Upper lobe of left lung (tissue), 6 donors: ENCODE measurements around the gene COQ5. TPM values are rescaled to one million over a fixed set of nuclear protein-coding genes. Genes with fewer than 3 reads are reported as not detected.

ENCODE experiments used
- ATAC-seq, 2 donors: fragments of 200-7000 bp; cut with Tn5 transposase; one replicate each; pipeline ENCODE4 v1.9.1; 2022; ENCODE audit warnings: mild to moderate bottlenecking in 2 of 2, moderate library complexity in 2 of 2; ENCODE audit not compliant: low FRiP score in 2 of 2
- DNase-seq, 2 donors: peaks; one replicate each; pipeline ENCODE4 v3.0.0-alpha.2; 2019 to 2020
- H3K27ac ChIP-seq, 4 donors: fragments of 200-600 bp; sonication (generic); one replicate each; pipeline ENCODE4 v1.5.1; 2016 to 2019
- H3K27me3 ChIP-seq, 4 donors: fragments of 200-600 bp; sonication (generic); one replicate each; pipeline ENCODE4 v1.5.1; 2017 to 2019
- H3K36me3 ChIP-seq, 4 donors: fragments of 200-600 bp; sonication (generic); one replicate each; pipeline ENCODE4 v1.5.1; 2016 to 2019
- H3K4me1 ChIP-seq, 4 donors: fragments of 200-600 bp; sonication (generic); one replicate each; pipeline ENCODE4 v1.5.1; 2018 to 2019
- H3K4me3 ChIP-seq, 4 donors: fragments of 200-600 bp; sonication (generic); one replicate each; pipeline ENCODE4 v1.5.1; 2017 to 2019; ENCODE audit warnings: mild to moderate bottlenecking in 2 of 4, moderate library complexity in 1 of 4
- H3K9me3 ChIP-seq, 4 donors: fragments of 200-600 bp; sonication (generic); one replicate each; pipeline ENCODE4 v1.5.1; 2018 to 2019
- EP300 ChIP-seq, 4 donors: sonication (generic); formaldehyde crosslinking; IDR thresholded peaks; one replicate each; pipeline ENCODE4 v1.5.1; 2017; ENCODE audit warnings: antibody characterized with exemption in 4 of 4, control low read depth in 2 of 4
- POLR2A ChIP-seq, 4 donors: fragments of 450-650 bp; IDR thresholded peaks; one replicate each; pipeline ENCODE4 v1.5.1; 2016 to 2017; ENCODE audit warnings: antibody characterized with exemption in 4 of 4, mild to moderate bottlenecking in 2 of 4
- POLR2AphosphoS5 ChIP-seq, 2 donors: sonication (generic); formaldehyde crosslinking; IDR thresholded peaks; one replicate each; pipeline ENCODE4 v1.5.1; 2017; ENCODE audit warnings: antibody characterized with exemption in 2 of 2
- WGBS, 2 donors: methylation state at CpG; one replicate each; pipeline ENCODE4 v1.1.5; 2017 to 2018; 5-methylcytosine and 5-hydroxymethylcytosine counted together
- total RNA-seq, 6 donors: library from RNA; depleted of rRNA in 4 of 6; stranded (reverse); fragments of >200 nt in 4 of 6; gene quantifications; one replicate each; pipeline versions ENCODE4 v1.1.0 to v1.2.1, GENCODE V29; 2016 to 2021
- TF ChIP-seq, protein P1 (sequence below), 6 experiments: fragments of 450-650 bp in 4 of 6; fragments of 200-600 bp in 2 of 6; sonication (generic) in 2 of 6; IDR thresholded peaks; one replicate each; pipeline ENCODE4 v1.5.1; 2016 to 2019; ENCODE audit warnings: antibody characterized with exemption in 6 of 6
- donor health status: DM: no; HTN: no; CAD: no; lungs with moderate emphysema.
- donor health status: DM: no; HTN: yes; CAD: no; lungs with severe emphysema.

The COQ5 gene
- total RNA-seq, 6 donors from 2014 or later: 7.5 to 26.0 (median 16.3) TPM

DNA sequence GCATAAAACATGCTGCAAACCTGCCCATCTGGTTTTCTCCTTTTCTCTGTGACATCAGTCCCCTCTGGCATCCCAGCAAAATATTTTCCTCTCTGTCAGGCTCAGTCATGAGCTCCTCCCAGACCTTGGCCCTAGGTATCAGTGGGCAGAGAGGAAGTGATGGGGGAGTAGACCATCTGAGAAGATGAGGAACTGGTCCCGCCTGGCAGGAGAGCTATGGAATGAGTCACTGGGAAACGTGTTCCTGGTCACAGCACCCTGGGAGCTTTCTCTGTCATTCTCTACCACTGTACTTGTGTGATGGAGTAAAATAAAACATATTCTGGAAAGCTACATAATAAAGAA is 54.4 kb downstream of the COQ5 start:
- TF ChIP-seq POLR2AphosphoS5 (IDR thresholded peaks at IDR 0.05) (no peak), EP300 (IDR thresholded peaks at IDR 0.05) (no peak), POLR2A (IDR thresholded peaks at IDR 0.05) (no peak)
- TF ChIP-seq, protein P1, sequence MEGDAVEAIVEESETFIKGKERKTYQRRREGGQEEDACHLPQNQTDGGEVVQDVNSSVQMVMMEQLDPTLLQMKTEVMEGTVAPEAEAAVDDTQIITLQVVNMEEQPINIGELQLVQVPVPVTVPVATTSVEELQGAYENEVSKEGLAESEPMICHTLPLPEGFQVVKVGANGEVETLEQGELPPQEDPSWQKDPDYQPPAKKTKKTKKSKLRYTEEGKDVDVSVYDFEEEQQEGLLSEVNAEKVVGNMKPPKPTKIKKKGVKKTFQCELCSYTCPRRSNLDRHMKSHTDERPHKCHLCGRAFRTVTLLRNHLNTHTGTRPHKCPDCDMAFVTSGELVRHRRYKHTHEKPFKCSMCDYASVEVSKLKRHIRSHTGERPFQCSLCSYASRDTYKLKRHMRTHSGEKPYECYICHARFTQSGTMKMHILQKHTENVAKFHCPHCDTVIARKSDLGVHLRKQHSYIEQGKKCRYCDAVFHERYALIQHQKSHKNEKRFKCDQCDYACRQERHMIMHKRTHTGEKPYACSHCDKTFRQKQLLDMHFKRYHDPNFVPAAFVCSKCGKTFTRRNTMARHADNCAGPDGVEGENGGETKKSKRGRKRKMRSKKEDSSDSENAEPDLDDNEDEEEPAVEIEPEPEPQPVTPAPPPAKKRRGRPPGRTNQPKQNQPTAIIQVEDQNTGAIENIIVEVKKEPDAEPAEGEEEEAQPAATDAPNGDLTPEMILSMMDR (IDR thresholded peaks at IDR 0.05): no peak
- no peaks in the 10 kb centered on the region for H3K27me3 ChIP-seq
- no peak overlapping the region for H3K4me3 ChIP-seq
- H3K36me3 ChIP-seq: no peaks in the 10 kb centered on the region
- ATAC-seq: peak in 1 of 2 donors; percentile 42
- 5 to 36% methylated on average over 2 of the region's 2 CpGs for WGBS, 2 donors
- peaks cover 8 to 11% (median 10%) of the 10 kb centered on the region in 4 donors for H3K4me1 ChIP-seq
- no peaks in the 10 kb centered on the region for H3K9me3 ChIP-seq
- H3K27ac ChIP-seq: no peak overlapping the region
- DNase-seq: no peak

DNA sequence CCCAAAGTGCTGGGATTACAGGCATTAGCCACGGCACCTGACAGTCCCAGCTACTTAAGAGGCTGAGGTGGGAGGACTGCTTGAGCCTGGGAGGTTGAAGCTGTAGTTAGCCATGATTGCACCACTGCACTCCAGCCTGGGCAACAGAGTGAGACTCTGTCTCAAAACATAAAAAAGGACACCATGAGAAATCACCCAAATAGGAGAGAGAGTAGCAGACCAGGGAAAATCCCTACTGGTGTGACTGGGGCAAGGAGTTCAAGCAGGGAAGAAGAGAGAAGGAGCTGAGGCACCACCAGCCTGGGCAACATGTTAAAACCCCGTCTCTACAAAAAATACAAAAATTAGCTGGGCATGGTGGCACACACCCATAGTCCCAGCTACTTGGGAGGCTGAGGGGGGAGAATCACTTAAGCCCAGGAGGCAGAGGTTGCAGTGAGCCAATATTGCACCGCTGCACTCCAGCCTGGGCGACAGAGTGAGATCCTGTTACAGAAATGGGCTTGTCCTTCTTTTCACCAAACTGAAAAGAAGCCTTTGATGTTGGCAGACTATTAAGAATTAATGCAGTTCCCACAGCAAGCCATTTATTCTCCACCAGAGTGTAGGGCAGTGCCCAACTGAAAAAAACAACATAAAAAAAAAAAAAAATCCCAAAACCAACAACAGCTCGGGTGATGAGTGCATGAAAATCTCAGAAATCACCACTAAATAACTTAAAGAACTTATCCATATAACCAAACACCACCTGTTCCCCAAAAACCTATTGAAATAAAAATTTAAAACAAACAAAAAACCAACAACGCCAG is 54.9 kb downstream of the COQ5 start:
- 75 to 77% methylated on average over 6 of the region's 6 CpGs for WGBS, 2 donors
- no peak overlapping the region for H3K4me3 ChIP-seq
- DNase-seq (no peak), ATAC-seq (no peak)
- H3K27me3 ChIP-seq: no peaks in the 10 kb centered on the region
- TF ChIP-seq POLR2AphosphoS5 (IDR thresholded peaks at IDR 0.05) (no peak), EP300 (IDR thresholded peaks at IDR 0.05) (no peak), POLR2A (IDR thresholded peaks at IDR 0.05) (no peak)
- TF ChIP-seq, protein P1 (IDR thresholded peaks at IDR 0.05): no peak
- no peaks in the 10 kb centered on the region for H3K9me3 ChIP-seq
- peaks cover 8 to 11% (median 10%) of the 10 kb centered on the region in 4 donors for H3K4me1 ChIP-seq
- no peak overlapping the region for H3K27ac ChIP-seq
- H3K36me3 ChIP-seq: no peaks in the 10 kb centered on the region

DNA sequence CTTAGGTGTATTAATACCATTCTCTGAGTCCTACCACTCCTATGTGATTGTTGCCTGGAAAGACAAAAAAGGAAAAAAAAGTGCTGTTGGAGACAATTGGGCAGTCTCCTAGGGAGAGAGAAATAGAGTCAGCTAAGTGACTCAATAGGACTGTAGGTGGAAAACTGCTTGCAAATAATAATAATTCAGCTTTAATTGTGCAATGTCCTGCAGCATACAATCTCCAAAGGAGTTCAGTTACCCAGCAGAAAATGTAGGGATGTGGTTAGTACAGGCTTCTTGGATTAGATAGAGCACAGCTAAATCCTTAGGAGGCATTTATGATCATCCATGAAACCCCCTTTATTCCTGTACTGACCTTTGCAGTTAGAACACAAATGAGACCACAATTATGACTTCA is 56.4 kb downstream of the COQ5 start:
- Histone ChIP-seq H3K4me3 (no peak overlapping the region), H3K9me3 (no peaks in the 10 kb centered on the region), H3K4me1 (peaks cover 10 to 20% (median 18%) of the 10 kb centered on the region in 4 donors), H3K36me3 (peaks cover 0 to under 1% (median 0%) of the 10 kb centered on the region in 4 donors), H3K27me3 (no peaks in the 10 kb centered on the region), H3K27ac (no peak overlapping the region)
- no peak for TF ChIP-seq EP300 (IDR thresholded peaks at IDR 0.05)
- TF ChIP-seq POLR2A (IDR thresholded peaks at IDR 0.05): no peak
- TF ChIP-seq, protein P1 (IDR thresholded peaks at IDR 0.05): no peak
- TF ChIP-seq POLR2AphosphoS5 (IDR thresholded peaks at IDR 0.05): no peak
- DNase-seq (no peak), ATAC-seq (no peak)

DNA sequence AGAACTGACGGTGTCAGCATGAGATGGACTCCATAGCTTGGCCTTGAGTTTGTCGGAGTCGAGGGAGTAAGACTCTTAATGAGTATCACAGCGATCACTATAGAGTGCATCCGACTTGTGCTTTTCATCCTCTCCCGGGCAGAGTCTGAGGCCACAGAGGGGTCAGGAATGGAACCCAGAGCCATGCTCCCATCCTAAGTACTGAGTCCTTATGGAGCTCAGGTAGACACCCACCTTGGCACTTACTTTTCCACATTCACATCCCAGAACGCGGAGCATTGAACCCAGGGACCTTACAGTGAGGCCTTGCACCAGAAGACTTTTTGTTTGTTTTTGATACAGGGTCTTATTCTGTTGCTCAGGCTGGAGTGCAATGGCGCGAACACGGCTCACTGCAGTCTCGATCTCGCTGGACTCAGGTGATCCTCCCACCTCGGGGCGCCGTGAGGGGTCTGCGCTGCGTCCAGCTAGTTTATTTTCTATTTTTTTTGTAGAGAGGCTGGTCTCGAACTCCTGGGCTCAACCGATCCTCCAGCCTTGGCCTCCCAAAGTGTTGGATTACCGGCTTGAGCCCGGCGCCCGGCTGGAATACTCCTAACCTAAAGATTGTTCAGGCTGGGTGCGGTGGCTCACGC is 58.7 kb downstream of the COQ5 start:
- peak overlapping the region; percentile 93 to 98 (median 95) for H3K27ac ChIP-seq
- DNase-seq: peak in 1 of 2 donors; percentile 63
- ATAC-seq: peak; percentile 19 to 30
- WGBS, 2 donors: 73 to 76% methylated on average over 23 to 26 of the region's 26 CpGs
- H3K9me3 ChIP-seq: no peaks in the 10 kb centered on the region
- H3K36me3 ChIP-seq: peaks cover 1 to 23% (median 9%) of the 10 kb centered on the region in 4 donors
- peak overlapping the region; percentile 64 to 93 (median 80) for H3K4me3 ChIP-seq
- TF ChIP-seq POLR2A (IDR thresholded peaks at IDR 0.05): no peak
- TF ChIP-seq, protein P1 (IDR thresholded peaks at IDR 0.05): no peak
- TF ChIP-seq POLR2AphosphoS5 (IDR thresholded peaks at IDR 0.05): no peak
- no peak for TF ChIP-seq EP300 (IDR thresholded peaks at IDR 0.05)
- H3K27me3 ChIP-seq: no peaks in the 10 kb centered on the region
- peaks cover 24 to 38% (median 30%) of the 10 kb centered on the region in 4 donors for H3K4me1 ChIP-seq
